ENCODE data around the gene EXD3. TPM values are rescaled to one million over a fixed set of nuclear protein-coding genes. Genes with fewer than 3 reads are reported as not detected.

Gene EXD3
- total RNA-seq, 4 donors from 2014 or later, result 2.8 to 16.8 (median 9.1) TPM

- Histone ChIP-seq H3K4me1 (peaks cover 51 to 84% (median 69%) of the 10 kb centered on the region in 3 donors), H3K36me3 (no peaks in the 10 kb centered on the region), H3K27ac (peak overlapping the region; percentile 85 to 94 (median 89)), H3K4me3 (peak overlapping the region in 3 of 4 donors; percentile 29 to 54 (median 36)), H3K27me3 (peaks cover 0 to 51% (median 0%) of the 10 kb centered on the region in 4 donors), H3K9me3 (no peaks in the 10 kb centered on the region)
- WGBS, 2 donors, result 0 to 10% methylated on average over 1 to 6 of the region's 8 CpGs
- TF ChIP-seq POLR2A (IDR thresholded peaks at IDR 0.05), result peak in 1 of 4 donors; percentile 1
- TF ChIP-seq CTCF (IDR thresholded peaks at IDR 0.05), result no peak
- DNase-seq, result no peak
- intact Hi-C loops (cut with DNase I), result no loop called here
Measured at GRCh38 chr9:137305798-137306065, 117.2 kb downstream of the EXD3 start.

- intact Hi-C loops (cut with DNase I), result no loop called here
- no peak for DNase-seq
- H3K27ac ChIP-seq, result peak overlapping the region; percentile 85 to 94 (median 89)
- peak in 1 of 4 donors; percentile 30 for TF ChIP-seq POLR2A (IDR thresholded peaks at IDR 0.05)
- TF ChIP-seq CTCF (IDR thresholded peaks at IDR 0.05), result no peak
- 13% methylated on average over 6 to 14 of the region's 36 CpGs for WGBS, 2 donors
- peaks cover 55 to 84% (median 73%) of the 10 kb centered on the region in 3 donors for H3K4me1 ChIP-seq
- H3K27me3 ChIP-seq, result peaks cover 0 to 56% (median 0%) of the 10 kb centered on the region in 4 donors
- peak overlapping the region in 3 of 4 donors; percentile 29 to 54 (median 36) for H3K4me3 ChIP-seq
- H3K36me3 ChIP-seq, result no peaks in the 10 kb centered on the region
- H3K9me3 ChIP-seq, result no peaks in the 10 kb centered on the region
Measured at GRCh38 chr9:137305060-137305797, 117.7 kb downstream of the EXD3 start.

- H3K36me3 ChIP-seq, result no peaks in the 10 kb centered on the region
- H3K27me3 ChIP-seq, result peaks cover 0 to 63% (median 0%) of the 10 kb centered on the region in 4 donors
- intact Hi-C loops (cut with DNase I), result no loop called here
- no peak for TF ChIP-seq POLR2A (IDR thresholded peaks at IDR 0.05)
- peak in 1 of 6 experiments; percentile 5 for TF ChIP-seq CTCF (IDR thresholded peaks at IDR 0.05)
- H3K4me1 ChIP-seq, result peaks cover 59 to 84% (median 78%) of the 10 kb centered on the region in 3 donors
- H3K9me3 ChIP-seq, result no peaks in the 10 kb centered on the region
- H3K27ac ChIP-seq, result peak overlapping the region; percentile 85 to 94 (median 89)
- 50% methylated on average over 2 of the region's 16 CpGs; no CpG with 5 or more reads in 1 of the 2 donors for WGBS, 2 donors
- peak overlapping the region in 3 of 4 donors; percentile 29 to 54 (median 36) for H3K4me3 ChIP-seq
- no peak for DNase-seq
Measured at GRCh38 chr9:137304383-137305059, 118.4 kb downstream of the EXD3 start.

- no peak for DNase-seq
Measured at GRCh38 chr9:137303893-137304382, 119.0 kb downstream of the EXD3 start.

More at GRCh38 chr9:137303893-137304382, 119.0 kb downstream of the EXD3 start:
- intact Hi-C loops (cut with DNase I), result no loop called here
- peaks cover 0 to 69% (median 2%) of the 10 kb centered on the region in 4 donors for H3K27me3 ChIP-seq
- peak overlapping the region; percentile 85 to 94 (median 90) for H3K27ac ChIP-seq
- H3K36me3 ChIP-seq, result peaks cover 0 to 5% (median 0%) of the 10 kb centered on the region in 3 donors
- peaks cover 64 to 88% (median 78%) of the 10 kb centered on the region in 3 donors for H3K4me1 ChIP-seq
- H3K9me3 ChIP-seq, result no peaks in the 10 kb centered on the region
- 66 to 75% methylated on average over 5 to 7 of the region's 22 CpGs for WGBS, 2 donors
- TF ChIP-seq CTCF (IDR thresholded peaks at IDR 0.05), result no peak
- no peak overlapping the region for H3K4me3 ChIP-seq
